Osteoblast (primary cell): Measurements from ENCODE around the gene SNAPC4. TPM values are rescaled to one million over a fixed set of nuclear protein-coding genes. Genes with fewer than 3 reads are reported as not detected.

Experiments
- DNase-seq: peaks from one replicate; pipeline ENCODE4 v3.0.0; 2011; ENCODE audit warnings: low spot score, mixed read lengths; ENCODE audit not compliant: insufficient read length; ENCODE audit errors: missing footprints
- H2AFZ ChIP-seq: 2 replicates; pipeline ENCODE4 v1.6.0; 2011; ENCODE audit warnings: mild to moderate bottlenecking, low read length
- H3K27ac ChIP-seq: 2 replicates; pipeline ENCODE4 v1.5.1; 2011; ENCODE audit warnings: mild to moderate bottlenecking, low read depth, low read length, moderate library complexity
- H3K27me3 ChIP-seq: 2 replicates; pipeline ENCODE4 v1.6.0; 2012; ENCODE audit warnings: mild to moderate bottlenecking, control low read depth, inconsistent platforms, low read length, moderate library complexity; ENCODE audit not compliant: insufficient read depth
- H3K36me3 ChIP-seq: 2 replicates; pipeline ENCODE4 v1.5.1; 2011; ENCODE audit warnings: mild to moderate bottlenecking, low read length, control low read depth, moderate library complexity; ENCODE audit not compliant: insufficient read depth
- H3K4me1 ChIP-seq: 2 replicates; pipeline ENCODE4 v1.5.1; 2011; ENCODE audit warnings: mild to moderate bottlenecking, low read length, control low read depth, moderate library complexity; ENCODE audit not compliant: insufficient read depth
- H3K4me2 ChIP-seq: 2 replicates; pipeline ENCODE4 v1.6.0; 2011; ENCODE audit warnings: mild to moderate bottlenecking, low read length; ENCODE audit not compliant: insufficient read depth
- H3K4me3 ChIP-seq: fragments of 200-600 bp; sonication (generic); 3 replicates; pipeline ENCODE4 v1.5.1; 2012; ENCODE audit warnings: mild to moderate bottlenecking, low read length, inconsistent platforms; ENCODE audit not compliant: insufficient read depth
- H3K79me2 ChIP-seq: 2 replicates; pipeline ENCODE4 v1.6.0; 2012; ENCODE audit warnings: mild to moderate bottlenecking, low read length, control low read depth, inconsistent platforms; ENCODE audit not compliant: insufficient read depth
- H3K9me3 ChIP-seq: 2 replicates; pipeline ENCODE4 v1.5.1; 2011; ENCODE audit warnings: low read depth, low read length, control low read depth
- H4K20me1 ChIP-seq: 2 replicates; pipeline ENCODE4 v1.6.0; 2012; ENCODE audit warnings: mild to moderate bottlenecking, low read length, control low read depth; ENCODE audit not compliant: insufficient read depth
- CTCF ChIP-seq: IDR thresholded peaks from 2 replicates; pipeline ENCODE4 v1.5.1; 2011; ENCODE audit warnings: mild to moderate bottlenecking, low read depth, low read length, moderate library complexity; ENCODE audit errors: extremely low read depth
- total RNA-seq: library from RNA; depleted of rRNA; stranded (reverse); fragments of >200 nt; gene quantifications from 2 replicates; pipeline ENCODE4 v1.2.3, GENCODE V29; 2012

SNAPC4 gene
- total RNA-seq, 1 donor = 9.0 TPM

GRCh38 chr9:136374183-136374575, 25.8 kb downstream of the SNAPC4 start:
- Histone ChIP-seq H3K27me3 (no peaks in the 10 kb centered on the region), H3K4me1 (peaks cover 14% of the 10 kb centered on the region), H4K20me1 (no peaks in the 10 kb centered on the region), H3K79me2 (no peaks in the 10 kb centered on the region), H3K4me3 (no peak overlapping the region), H2AFZ (no peak overlapping the region), H3K27ac (no peak overlapping the region), H3K9me3 (no peaks in the 10 kb centered on the region), H3K36me3 (peaks cover 3% of the 10 kb centered on the region), H3K4me2 (no peak overlapping the region)
- no peak for TF ChIP-seq CTCF
- DNase-seq = no peak

GRCh38 chr9:136373300-136374182, 26.4 kb downstream of the SNAPC4 start, which contains the start of gene CARD9:
Gene CARD9 (minus strand): TSS chr9:136373669. CDS start chr9:136372078, 1,591 bp downstream.
- H3K4me3 ChIP-seq = peak within 1 kb of the TSS; percentile 56
- no peak for DNase-seq
- H3K36me3 ChIP-seq = peaks cover 3% of the 10 kb centered on the region
- H3K27me3 ChIP-seq = no peaks in the 10 kb centered on the region
- TF ChIP-seq CTCF = no peak
- H3K9me3 ChIP-seq = no peaks in the 10 kb centered on the region
- peak within 1 kb of the TSS; percentile 75 for H3K4me2 ChIP-seq
- no peaks in the 10 kb centered on the region for H3K79me2 ChIP-seq
- no peaks in the 10 kb centered on the region for H4K20me1 ChIP-seq
- peaks cover 14% of the 10 kb centered on the region for H3K4me1 ChIP-seq
- peak within 1 kb of the TSS; percentile 77 for H2AFZ ChIP-seq
- H3K27ac ChIP-seq = peak within 1 kb of the TSS; percentile 61

- peak; percentile 99 for DNase-seq
- Histone ChIP-seq H3K4me1 (peaks cover 14% of the 10 kb centered on the region), H3K27ac (peak overlapping the region; percentile 61), H3K4me2 (peak overlapping the region; percentile 75), H3K27me3 (no peaks in the 10 kb centered on the region), H4K20me1 (no peaks in the 10 kb centered on the region), H3K9me3 (no peaks in the 10 kb centered on the region), H3K36me3 (peaks cover 3% of the 10 kb centered on the region), H2AFZ (peak overlapping the region; percentile 77), H3K79me2 (no peaks in the 10 kb centered on the region), H3K4me3 (peak overlapping the region; percentile 56)
- peak; percentile 25 for TF ChIP-seq CTCF
Measured at GRCh38 chr9:136372561-136373299, 27.2 kb downstream of the SNAPC4 start.

GRCh38 chr9:136372006-136372405, 28.0 kb downstream of the SNAPC4 start:
- peaks cover 3% of the 10 kb centered on the region for H3K36me3 ChIP-seq
- no peak overlapping the region for H3K27ac ChIP-seq
- H3K9me3 ChIP-seq = no peaks in the 10 kb centered on the region
- TF ChIP-seq CTCF = no peak
- peak overlapping the region; percentile 56 for H3K4me3 ChIP-seq
- peak overlapping the region; percentile 77 for H2AFZ ChIP-seq
- peak overlapping the region; percentile 75 for H3K4me2 ChIP-seq
- DNase-seq = no peak
- H3K27me3 ChIP-seq = no peaks in the 10 kb centered on the region
- H3K79me2 ChIP-seq = no peaks in the 10 kb centered on the region
- peaks cover 14% of the 10 kb centered on the region for H3K4me1 ChIP-seq
- no peaks in the 10 kb centered on the region for H4K20me1 ChIP-seq
